DMS153 (cell line): ENCODE data around the gene ABCA2.
A peak's percentile ranks its signal among the peaks of the same experiment; 100 is the strongest.
"Not testable (repeated sequence)": the region's sequence is repeated elsewhere in the genome, so short reads cannot be mapped to it uniquely, and the experiment has no call there.

ENCODE experiments used
- DNase-seq: peaks from one replicate; lab custom pipeline; 2025; lab: John Stamatoyannopoulos, UW

Gene ABCA2

DNA sequence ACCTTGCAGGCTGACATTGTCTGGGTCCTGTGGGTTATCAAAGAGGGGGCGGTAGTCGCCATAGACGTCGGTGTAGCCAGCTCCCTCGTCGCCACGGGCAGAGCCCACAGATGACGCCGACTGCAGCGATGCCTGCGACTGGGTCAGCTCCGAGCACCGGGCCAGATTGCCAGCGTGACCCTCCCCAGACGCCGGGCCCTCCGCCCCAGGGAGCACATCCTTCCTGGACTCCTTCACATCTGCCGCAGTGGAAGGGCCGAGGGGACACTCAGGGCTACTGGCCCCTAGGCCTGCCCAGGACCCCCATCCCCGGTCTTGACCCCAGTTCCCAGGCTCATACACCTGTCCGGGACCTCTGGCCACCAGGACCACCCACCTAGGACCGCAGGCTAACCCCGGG lies 13.9 kb downstream of the ABCA2 start:
- no peak for DNase-seq

DNA sequence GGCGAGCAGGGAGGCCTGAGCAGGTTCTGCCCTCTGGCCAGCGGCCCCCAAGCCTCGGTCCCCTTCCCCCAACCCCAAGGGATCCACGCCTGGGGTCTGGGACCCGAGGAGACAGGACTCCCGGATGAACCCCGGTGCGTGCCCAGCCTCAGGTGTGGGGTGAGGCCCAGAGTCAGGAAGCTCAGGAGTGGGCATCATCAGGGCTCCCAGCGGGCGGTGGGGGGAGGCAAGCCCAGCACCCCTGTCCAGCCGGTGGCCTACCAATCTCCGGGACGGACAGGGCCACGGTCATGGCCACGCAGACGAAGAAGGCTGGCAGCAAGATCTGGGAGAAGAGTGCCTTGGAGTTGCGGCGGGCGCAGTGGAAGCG lies 14.5 kb downstream of the ABCA2 start:
- DNase-seq = no peak

DNA sequence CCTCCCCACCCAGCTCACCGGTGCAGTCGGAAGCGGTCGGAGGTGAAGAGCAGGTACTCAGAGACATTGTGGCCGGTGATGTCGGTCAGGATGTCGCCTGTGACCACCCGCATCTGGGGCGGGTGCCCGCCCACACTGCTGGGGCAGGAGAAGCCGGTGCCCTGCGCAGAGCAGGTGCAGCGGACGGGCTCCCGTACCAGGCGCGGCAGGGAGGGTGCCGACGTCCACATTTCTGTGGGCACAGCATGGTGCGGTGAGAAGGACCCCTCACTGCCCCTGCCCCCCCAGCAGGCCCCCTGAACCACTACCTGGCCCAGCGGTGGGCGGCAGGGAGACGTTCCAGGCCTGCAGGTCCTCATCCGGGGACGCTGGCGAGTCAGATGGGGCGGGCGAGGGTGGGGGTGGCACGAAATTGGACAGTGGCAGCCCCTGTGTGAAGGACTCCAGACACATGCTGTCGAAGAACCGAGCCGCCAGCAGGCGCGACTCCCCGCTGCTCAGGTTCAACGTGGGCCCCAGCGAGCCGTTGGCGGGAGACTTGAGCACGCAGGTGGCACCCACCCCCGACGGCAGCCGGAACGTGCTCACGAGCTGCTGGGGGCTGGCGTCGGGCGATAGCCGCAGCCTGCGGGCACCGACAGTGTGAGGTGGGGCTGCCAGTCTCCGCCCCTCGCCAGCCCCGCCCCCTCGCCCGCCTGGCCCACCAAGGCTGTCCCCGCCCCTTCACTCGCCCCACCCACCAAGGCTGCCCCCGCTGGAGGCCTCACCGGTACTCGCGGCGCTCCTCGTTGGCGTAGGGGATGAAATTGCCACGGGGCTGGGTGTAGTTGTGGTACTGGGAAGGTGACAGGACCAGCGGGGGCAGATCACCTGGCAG lies 15.1 kb downstream of the ABCA2 start:
- no peak for DNase-seq

DNA sequence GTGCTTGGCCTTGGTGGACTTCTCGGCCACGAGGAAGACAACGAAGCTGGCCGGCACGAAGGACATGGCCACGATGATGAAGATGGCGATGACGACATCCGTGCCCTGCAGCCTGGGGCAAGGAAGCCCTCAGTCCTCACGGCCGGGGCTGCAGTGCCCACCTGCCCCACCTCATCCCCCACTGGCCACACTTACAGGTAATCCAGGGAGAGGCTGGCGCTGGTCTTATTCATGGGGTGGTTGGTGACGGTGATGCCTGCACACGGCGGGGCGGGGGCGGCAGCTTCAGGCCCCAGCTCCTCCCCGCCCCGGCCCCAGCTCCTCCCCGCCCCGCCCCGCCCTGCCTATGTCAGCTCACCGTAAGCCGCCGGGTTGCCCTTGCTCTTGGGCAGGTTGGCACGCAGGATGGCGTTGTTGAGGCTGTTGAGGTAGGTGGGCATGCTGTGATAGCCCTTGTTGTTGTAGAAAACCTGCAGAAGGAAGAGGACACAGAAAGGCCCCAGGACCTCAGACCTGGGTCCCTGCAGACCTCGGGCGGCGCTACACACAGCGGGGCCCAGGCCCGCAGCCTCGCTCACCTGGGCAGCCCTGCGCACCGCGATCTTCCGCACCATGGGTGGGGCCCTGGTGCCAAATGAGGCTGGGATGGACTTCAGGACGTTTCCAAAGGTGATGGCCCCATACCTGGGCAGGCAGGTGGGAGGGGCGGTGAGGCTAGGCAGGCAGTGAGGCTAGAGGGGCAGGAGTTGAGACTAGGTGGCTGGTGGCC lies 15.9 kb downstream of the ABCA2 start:
- no peak for DNase-seq

DNA sequence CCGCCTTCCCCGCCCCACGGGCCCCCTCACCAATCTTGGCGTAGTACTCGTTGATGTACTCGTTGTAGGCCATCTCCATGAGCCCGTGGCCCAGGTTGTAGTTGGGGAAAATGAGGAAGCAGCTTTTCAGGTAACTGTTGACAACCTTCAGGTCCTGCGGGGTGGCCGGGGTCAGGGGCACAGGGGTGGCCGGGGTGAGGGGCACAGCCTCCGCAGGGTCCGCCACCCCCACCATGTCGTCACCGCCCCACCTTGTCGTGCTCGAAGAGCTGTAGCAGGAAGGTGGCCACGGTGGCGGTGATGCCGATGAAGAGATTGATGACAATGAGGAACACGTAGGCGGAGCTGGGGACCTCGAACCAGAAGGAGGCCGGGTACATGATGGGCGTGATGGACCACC lies 16.9 kb downstream of the ABCA2 start:
- no peak for DNase-seq

DNA sequence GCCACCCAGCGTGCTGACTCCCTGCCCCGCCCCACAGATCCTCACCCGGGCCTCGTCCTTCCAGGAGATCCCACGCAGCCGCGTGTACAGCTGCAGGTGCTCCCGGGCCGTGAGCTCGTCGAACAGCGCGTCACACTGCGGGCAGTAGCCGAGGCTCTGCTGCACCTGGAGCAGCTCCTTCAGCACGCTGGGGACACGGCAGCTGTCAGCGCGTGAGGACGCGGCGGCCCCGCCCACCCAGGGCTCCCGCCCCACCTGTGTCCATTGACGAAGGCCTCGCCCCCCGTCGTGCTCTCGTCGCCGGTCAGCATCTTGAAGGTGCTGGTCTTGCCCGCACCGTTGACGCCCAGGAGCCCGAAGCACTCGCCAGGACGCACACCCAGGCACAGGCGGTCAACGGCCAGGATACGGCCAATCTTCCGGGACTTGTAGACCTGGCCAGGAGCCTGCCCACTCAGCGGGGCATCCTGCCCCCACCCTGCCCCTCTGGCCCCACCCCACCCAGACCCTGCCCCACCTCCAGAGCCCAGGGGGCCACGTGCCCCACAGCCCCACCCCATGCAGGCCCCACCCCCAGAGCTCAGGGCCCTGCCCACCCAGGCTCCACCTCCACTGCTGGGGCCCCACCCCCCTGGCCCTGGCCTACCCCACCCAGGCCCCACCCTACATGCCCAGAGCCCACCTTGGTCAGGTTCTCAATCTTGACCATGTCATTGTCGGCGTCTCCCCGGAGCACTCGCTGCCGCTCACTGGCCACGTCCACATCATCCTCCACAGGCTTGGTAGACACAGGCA lies 17.9 kb downstream of the ABCA2 start:
- peak; percentile 34 for DNase-seq

DNA sequence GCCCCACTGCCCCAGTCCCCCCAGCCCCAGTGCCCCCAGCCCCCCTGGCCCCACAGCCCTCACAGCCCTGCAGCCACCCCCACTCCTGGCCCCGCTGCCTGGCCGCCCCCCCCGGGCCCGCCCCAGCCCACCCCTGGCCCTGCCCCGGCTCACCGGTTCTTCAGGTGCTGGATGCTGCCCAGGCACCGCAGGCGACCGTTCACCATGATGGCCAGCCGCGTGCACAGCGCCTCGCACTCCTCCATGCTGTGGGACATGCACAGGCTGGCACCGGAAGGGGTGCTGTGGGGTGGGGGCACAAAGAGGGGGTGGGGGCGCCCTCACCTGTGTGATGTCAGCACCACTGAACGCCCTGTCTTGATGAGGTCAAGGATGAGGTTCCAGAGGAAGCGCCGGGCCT lies 18.8 kb downstream of the ABCA2 start:
- no peak for DNase-seq

DNA sequence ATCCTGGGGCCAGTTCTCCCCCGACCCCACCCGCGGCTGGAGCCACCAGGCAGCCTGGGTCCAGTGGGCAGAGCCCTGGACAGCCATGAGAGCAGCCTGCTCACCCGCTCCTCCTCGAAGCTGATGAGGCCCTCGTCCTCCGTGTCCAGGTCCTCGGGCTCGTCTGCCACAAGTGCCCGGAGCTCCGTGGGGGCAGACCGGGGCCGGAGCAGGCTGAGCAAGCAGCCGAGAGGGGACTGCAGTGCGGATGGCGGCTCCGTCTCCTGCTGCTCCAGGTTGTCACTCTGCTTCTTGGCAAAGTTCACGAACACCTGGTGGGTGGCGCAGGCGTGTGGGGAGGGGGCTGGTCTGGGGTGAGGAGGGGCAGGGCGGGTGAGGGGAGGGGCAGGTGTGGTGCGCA lies 19.7 kb downstream of the ABCA2 start:
- no peak for DNase-seq

DNA sequence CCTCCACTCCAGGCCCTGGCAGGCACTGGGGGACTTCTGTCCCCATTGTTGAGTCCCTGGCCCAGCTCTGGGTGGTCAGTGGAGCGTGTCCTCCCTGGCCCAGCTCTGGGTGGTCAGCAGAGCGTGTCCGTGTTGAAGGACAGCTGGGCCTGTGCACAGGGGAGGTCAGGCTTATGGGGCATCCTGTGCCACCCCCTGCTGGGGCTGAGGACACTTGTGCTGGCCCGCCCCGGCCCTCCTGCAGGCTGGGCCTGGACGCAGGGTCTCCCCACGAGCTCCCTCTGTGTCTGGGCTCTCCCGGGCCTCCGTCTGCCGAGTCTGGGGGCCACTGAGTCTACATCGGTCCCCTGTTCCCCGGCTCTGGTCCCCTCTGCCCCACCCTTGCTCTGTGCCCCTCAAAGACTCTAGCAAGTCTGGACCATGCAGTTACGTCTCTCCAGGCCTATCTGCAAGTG lies 20.2 kb downstream of the ABCA2 start:
- no peak for DNase-seq

DNA sequence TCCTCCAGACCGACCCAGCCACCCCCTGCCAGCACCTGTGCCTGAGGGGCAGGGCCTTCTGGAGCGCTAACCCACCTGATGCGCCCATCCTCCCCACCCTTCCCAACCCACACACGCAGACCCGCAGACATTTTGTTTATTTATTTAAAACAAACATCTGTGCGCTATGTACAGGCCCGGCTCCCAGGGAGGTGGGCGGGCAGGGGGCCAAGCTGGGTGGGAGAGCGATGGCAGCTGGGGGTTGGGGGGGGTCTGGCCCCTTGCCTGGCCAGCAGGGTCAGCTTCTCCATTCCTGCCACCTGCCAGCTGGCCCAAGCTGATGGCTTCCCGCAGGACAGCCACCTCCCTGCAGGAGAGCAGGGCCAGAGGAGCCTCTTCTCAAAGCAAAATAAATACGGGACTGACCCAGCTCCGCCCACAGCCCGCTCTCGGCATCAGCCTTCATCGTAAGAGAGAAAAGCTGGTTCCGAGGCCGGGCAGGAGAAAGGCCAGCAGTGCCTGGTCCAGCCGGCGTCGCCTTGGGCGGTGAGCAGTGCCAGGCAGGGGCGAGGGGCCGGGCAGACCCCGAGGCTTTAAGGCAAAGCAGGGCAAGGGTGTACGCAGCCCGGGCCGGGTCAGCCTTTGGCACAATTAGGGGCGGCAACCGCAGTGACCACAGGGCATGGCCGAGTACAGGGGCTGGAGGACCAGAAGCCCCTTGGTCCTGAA lies 20.8 kb downstream of the ABCA2 start:
- DNase-seq = no peak

DNA sequence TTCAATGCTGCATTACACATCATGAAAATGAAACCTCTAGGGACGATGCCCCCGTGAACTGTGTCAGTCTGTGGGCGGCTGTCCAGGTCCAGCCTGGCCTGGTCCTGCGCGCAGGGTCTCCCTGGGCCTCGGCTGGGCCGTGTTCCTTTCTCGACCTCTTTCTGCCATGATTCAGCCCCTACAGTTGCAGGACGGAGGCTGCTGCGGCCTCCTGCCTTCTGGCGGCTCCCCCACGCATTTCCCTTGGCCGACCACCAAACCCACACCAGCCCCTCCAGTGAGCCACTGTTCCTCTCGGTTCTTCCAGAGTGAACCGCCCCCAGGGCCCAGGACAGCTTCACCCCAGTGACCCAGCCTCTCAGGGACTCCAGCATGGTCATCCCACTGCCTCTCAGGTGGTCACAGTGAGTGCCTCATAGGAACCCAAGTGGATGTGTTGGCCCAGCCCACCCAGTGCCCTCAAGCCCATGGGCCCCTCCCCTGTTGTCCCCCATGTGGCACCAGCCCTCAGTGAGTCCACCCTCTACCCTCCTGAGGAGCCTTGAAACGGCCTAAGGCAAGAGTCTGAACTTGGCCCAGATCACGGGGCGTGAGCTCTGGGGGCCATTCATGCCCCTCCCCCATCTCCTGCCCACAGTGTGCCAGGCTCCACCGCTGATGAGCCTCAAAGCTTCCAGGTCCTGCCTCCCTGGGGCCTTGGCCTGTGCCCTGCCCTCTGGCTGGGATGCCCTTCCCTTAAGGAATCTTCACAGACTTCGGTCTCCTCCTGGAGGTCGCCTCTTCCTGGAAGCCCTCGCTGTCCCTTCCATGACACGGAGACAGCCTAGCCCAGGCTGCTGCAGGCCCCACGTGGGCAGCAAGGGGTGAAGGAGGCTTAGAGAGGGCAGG lies 21.7 kb downstream of the ABCA2 start:
- DNase-seq = no peak

DNA sequence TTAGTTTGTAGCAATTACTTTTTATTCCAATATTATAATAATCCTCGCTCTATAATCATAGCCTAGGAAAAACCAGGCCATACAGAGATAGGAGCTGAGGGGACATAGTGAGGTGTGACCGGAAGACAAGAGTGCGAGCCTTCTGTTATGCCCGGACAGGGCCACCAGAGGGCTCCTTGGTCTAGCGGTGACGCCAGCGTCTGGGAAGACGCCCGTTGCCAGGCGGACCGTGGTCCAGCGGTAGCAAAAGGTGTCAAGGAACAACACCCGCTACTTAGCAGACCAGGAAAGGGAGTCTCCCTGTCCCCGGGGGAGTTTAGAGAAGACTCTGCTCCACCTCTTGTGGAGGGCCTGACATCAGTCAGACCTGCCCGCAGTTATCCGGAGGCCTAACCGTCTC lies 23.8 kb downstream of the ABCA2 start:
- not testable (repeated sequence) for DNase-seq

DNA sequence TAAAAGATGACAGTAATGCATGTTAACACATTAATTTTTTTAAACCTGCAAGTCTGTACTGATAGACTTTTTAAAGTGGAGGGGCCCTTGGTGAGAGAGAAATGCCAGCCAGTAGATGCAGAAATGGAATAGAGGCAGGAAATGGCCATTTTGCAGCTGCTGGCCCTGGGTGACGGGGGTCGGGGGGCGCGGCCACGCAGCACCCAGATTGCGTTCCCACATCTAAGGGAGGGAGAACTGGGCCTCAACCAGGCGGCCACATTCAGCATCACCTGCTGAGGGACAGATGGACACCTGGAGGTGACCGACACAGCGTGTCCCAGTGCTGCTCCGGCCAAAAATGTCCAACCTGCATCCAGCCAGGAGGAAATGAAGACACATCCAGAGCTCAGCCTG lies 25.4 kb downstream of the ABCA2 start:
- DNase-seq = no peak

DNA sequence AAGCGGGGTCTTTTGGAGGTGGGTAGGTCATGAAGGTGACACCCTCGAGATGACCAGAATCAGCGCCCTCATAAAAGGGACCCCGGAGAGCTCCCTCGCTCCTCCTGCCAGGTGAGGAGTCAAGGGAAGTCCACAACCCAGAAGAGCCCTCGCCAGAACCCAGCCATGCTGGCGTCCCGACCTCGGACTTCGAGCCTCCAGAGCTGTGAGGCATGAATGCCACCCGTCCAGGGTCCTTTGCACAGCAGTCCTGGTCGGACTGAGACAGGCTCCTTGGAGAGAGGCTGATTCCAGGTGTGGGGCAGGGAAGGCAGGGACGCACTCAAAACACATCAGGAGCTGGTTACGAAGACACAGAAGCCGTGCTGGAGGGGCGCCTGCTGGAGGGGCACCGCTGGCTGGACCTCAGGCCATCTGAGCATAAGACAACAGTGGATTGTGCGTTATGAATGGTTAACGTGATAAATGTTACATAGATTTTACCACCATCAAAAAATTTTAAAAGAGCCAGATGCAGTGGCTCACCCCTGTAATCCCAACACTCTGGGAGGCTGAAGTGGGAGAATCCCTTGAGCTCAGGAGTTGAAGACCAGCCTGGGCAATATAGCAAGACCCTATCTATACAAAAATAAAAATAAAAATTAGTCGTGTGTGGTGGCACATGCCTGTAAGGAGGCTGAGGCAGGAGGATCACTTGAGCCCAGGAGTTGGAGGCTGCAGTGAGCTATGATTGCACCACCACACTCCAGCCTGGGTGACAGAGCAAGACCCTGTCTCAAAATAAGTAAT lies 26.0 kb downstream of the ABCA2 start:
- DNase-seq = no peak

DNA sequence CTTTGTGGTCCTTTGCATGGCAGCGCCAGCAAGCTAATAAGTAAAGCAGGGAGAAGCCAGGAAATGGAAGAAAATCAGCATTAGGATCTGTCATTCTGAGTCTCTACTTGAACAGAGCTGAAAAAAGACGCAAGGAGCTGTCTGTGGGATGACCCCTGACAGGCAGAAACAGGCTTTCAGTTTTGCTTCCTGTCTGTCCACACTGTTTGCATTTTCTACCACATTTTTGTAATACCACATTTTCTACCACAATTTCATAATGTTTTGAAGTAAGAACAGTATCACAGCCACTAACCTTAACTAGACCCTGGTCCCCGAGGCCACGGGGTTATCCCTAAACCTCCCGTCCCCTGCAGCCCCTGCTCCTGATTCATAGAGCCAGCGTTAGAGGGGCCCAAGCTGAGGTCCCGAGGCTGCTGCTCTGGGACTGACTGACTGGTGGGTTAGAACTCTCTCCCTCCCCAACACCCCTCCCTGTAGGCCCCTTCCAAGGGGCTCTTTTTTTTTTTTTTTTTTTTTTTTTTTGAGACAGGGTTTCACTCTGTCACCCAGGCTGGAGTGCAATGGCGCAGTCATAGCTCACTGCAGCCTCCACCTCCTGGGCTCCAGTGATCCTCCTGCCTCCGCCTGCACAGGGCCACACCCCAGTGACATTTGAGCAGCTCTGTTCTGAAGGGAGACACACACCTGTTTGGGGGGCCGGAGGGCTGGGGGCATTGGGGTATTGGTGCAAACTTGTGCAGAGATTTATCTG lies 27.7 kb downstream of the ABCA2 start:
- no peak for DNase-seq

DNA sequence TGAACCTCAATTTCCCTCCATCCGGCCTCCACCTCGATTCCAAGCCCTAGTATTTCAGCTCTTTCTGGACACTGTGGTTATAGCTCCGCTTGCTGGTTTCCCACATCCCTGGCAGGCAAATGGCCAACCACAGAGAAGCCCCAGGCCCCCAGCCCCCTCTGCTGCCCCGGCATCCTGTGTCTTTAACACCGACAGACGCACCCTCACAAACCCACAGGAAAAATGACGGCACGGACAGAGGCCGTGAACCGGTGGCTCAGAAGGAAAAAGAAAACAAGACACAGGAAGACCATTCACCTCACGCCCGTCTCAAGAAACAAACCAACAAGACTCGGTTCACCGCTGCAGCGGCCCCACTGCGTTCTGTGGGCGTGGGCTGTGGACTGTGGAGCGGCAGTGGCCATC lies 30.2 kb downstream of the ABCA2 start:
- DNase-seq = no peak

DNA sequence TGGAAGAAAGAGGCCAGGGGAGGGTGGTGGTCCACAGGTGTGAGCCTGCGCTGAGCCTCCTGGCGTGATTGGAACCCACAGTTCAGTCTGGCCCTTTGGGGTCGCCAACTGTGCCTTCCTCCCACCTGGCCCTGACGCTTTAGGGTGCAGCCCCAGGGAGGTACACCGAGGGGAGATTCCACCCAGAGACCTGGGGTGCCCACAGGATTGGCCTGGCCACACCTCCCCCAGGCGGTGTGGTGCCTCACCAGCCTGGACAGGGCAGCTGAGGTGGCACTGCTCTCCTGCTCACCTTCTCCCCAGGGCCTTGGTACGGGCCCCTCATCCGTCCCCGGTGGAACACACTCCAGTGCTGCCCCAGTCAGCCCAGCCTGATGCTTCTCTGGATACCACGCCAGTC lies 30.7 kb downstream of the ABCA2 start:
- no peak for DNase-seq

DNA sequence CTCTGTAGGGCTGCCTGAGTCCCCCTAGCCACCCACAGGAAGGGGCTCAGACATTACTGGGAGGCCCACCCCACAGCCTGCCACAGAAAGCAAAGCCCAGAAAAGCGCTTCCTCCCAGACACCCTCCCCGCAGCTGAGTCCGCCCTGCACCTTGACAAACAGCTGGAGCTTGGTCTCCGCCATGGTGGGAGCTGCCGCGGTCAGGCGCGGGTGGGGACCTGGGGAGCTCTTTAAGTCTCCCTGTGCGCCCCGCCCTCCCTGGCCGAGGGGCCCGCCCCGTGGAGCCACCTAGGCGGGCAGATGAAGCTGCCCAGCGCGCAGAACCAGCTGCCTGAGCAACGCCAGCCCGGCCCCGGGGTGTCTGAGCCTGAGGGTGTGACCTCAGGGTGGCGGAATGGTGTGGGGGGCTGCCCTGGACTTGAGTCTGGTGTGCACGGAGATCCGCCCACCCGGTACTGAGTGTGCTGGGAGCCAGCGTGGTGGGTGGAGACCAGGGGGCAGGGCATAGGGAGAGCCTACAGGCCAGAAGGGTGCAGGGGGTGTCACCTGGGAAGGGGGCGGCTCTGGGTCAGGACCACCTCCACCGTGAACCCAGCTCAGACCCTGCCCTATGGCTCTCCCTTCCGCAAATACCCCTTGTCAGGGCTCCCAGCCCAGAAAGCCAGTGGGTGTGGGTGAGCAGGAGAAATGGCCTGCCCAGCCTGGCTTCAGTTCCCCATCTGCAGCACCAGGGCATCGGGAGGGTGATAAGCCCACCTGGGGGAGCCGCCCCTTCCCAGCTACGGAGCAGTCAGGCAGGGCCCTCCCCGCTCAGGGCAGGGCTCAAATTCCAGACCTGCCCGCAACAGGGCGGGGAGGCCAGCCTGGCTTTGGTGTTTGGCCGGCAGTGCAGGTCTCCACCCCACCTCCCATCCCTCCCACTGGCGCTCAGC lies 31.4 kb downstream of the ABCA2 start, which contains the start of gene CLIC3:
TSS of gene CLIC3 (minus strand) at position 208 of the 932 bp plus-strand sequence. CDS start at position 183, 25 bp downstream.
- DNase-seq = no peak
